Measurements from ENCODE around the gene TPP1. TPM values are rescaled to one million over a fixed set of nuclear protein-coding genes. Genes with fewer than 3 reads are reported as not detected.

The TPP1 gene
- total and polyA plus RNA-seq, 4 donors: 57.6 to 169 (median 137) TPM

DNA sequence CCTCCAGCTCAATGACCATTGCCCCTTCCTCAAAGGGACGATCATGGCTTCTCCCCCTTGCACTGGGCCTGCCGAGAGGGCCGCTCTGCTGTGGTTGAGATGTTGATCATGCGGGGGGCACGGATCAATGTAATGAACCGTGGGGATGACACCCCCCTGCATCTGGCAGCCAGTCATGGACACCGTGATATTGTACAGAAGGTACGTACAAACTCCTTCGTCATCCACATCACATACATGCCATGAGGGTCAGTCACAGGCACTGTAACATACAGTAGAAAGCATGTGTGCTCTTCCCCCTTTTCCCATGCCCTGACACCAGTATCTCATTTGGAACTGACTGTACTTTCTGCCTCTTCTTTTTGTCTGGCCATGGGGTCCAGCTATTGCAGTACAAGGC is 11.2 kb downstream of the TPP1 start:
- Histone ChIP-seq H3K27me3 (ENCODE audit: control insufficient read depth in 3 of 3, insufficient read depth in 3 of 3, low read length in 2 of 3) (no peaks in the 10 kb centered on the region), H3K9ac (ENCODE audit: insufficient read depth in 1 of 2, low read length in 2 of 2) (peak overlapping the region in 1 of 2 donors; percentile 73), H3K4me1 (ENCODE audit: control insufficient read depth in 5 of 5, insufficient read depth in 5 of 5, low read length in 5 of 5) (peaks cover 5 to 50% (median 29%) of the 10 kb centered on the region in 5 donors), H3K4me3 (no peak overlapping the region), H3K27ac (ENCODE audit: low read depth in 1 of 2, low read length in 1 of 2) (peak overlapping the region; percentile 62 to 71), H3K9me3 (ENCODE audit: control insufficient read depth in 4 of 4, insufficient read depth in 3 of 4, low read length in 3 of 4) (no peaks in the 10 kb centered on the region), H3K36me3 (ENCODE audit: control insufficient read depth in 4 of 4, insufficient read depth in 4 of 4, low read length in 4 of 4) (peaks cover 14 to 35% (median 28%) of the 10 kb centered on the region in 4 donors)
- no peak for DNase-seq
- no peak for ATAC-seq (ENCODE audit: insufficient read depth, low FRiP score)
- no peak for TF ChIP-seq CTCF (IDR thresholded peaks at IDR 0.05; ENCODE audit: control extremely low read depth, extremely low read depth)
- 93 to 96% methylated on average over 9 of the region's 9 CpGs for WGBS, 2 donors

DNA sequence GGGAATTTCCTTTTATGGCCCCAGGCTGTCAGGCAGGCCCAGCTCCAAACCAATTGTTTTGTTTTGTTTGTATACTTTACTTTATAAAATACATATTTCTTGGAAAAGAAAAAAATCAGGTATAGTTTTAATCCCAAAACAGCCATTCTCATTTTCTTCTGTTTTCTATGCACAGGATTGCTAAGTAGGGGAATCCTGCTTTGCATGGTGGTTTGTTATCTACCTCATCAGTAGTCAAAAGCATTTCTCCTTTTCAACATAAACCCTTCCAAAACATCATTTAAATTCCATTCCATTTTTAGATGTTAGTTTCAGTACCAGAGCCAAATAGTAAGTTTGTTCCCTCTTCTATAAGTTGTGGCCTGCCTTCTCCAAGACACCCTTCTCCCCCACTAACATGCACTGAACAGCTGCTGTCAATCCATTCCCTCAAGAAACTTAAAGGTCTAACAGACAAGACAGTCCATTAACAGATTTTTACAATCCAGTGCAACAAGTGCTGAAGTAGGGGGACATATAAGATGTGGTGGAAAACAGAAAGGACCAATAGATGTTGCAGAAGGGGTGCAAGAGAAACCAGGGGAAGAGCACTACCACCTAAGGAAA is 11.9 kb downstream of the TPP1 start:
- Histone ChIP-seq H3K4me1 (ENCODE audit: control insufficient read depth in 5 of 5, insufficient read depth in 5 of 5, low read length in 5 of 5) (peaks cover 10 to 49% (median 26%) of the 10 kb centered on the region in 5 donors), H3K36me3 (ENCODE audit: control insufficient read depth in 4 of 4, insufficient read depth in 4 of 4, low read length in 4 of 4) (peaks cover 14 to 35% (median 28%) of the 10 kb centered on the region in 4 donors), H3K27me3 (ENCODE audit: control insufficient read depth in 3 of 3, insufficient read depth in 3 of 3, low read length in 2 of 3) (no peaks in the 10 kb centered on the region), H3K4me3 (no peak overlapping the region), H3K9ac (ENCODE audit: insufficient read depth in 1 of 2, low read length in 2 of 2) (peak overlapping the region in 1 of 2 donors; percentile 73), H3K9me3 (ENCODE audit: control insufficient read depth in 4 of 4, insufficient read depth in 3 of 4, low read length in 3 of 4) (no peaks in the 10 kb centered on the region), H3K27ac (ENCODE audit: low read depth in 1 of 2, low read length in 1 of 2) (peak overlapping the region; percentile 39 to 71)
- ATAC-seq (ENCODE audit: insufficient read depth, low FRiP score): no peak
- DNase-seq: peak in 1 of 3 donors; percentile 54
- no peak for TF ChIP-seq CTCF (IDR thresholded peaks at IDR 0.05; ENCODE audit: control extremely low read depth, extremely low read depth)

DNA sequence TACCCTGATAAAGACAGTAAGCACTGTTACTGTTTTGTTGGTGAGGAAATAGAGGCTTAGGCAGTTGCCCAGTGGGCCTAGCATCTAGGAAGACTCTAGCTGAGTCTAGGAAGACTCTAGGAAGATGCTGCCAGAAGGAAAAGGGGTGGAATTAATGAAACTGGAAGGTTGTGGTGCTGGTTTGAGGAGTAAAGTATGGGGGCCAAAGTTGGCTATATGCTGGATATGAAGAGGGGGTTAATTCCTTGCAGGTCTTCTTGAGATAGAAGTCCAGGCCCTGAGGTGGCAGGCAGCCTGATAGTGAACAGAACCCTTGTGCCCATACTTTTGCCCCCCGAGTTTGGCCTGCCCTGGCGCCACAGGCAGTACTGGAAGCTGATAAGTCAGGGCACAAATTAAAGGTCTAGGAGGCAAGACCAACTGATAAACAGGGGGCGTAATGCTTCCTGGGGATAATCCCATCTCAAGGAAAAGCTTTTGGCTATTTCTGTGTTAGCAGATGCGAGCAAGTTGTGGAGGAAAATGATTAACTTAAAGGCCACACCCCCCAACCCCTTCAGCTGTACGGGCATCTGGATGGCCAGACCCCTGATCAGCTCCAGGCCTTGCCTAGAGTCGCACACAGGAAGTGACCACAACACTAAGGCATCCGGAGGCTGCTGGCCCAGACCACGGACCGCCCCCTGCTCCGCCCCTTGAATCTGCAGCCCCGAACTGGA is 12.6 kb downstream of the TPP1 start:
- Histone ChIP-seq H3K9ac (ENCODE audit: insufficient read depth in 1 of 2, low read length in 2 of 2) (peak overlapping the region; percentile 31 to 90), H3K27ac (ENCODE audit: low read depth in 1 of 2, low read length in 1 of 2) (peak overlapping the region; percentile 88 to 89), H3K9me3 (ENCODE audit: control insufficient read depth in 4 of 4, insufficient read depth in 3 of 4, low read length in 3 of 4) (no peaks in the 10 kb centered on the region), H3K27me3 (ENCODE audit: control insufficient read depth in 3 of 3, insufficient read depth in 3 of 3, low read length in 2 of 3) (no peaks in the 10 kb centered on the region), H3K4me1 (ENCODE audit: control insufficient read depth in 5 of 5, insufficient read depth in 5 of 5, low read length in 5 of 5) (peaks cover 14 to 55% (median 26%) of the 10 kb centered on the region in 5 donors), H3K36me3 (ENCODE audit: control insufficient read depth in 4 of 4, insufficient read depth in 4 of 4, low read length in 4 of 4) (peaks cover 14 to 35% (median 29%) of the 10 kb centered on the region in 4 donors), H3K4me3 (no peak overlapping the region)
- ATAC-seq (ENCODE audit: insufficient read depth, low FRiP score) (peak; percentile 50), DNase-seq (peak; percentile 97 to 98 (median 97))
- 12 to 15% methylated on average over 11 of the region's 11 CpGs for WGBS, 2 donors
- TF ChIP-seq CTCF (IDR thresholded peaks at IDR 0.05; ENCODE audit: control extremely low read depth, extremely low read depth): no peak

Measured in lung (tissue), 12 donors.